GM18517 (cell line): ENCODE results near the gene SMOC2.

ENCODE experiments used
- ATAC-seq: cut with Tn5 transposase; IDR thresholded peaks from one replicate; pipeline ENCODE4 v1.9.1; 2021; ENCODE audit warnings: mild to moderate bottlenecking, moderate library complexity; ENCODE audit not compliant: unreplicated experiment

SMOC2 gene

DNA sequence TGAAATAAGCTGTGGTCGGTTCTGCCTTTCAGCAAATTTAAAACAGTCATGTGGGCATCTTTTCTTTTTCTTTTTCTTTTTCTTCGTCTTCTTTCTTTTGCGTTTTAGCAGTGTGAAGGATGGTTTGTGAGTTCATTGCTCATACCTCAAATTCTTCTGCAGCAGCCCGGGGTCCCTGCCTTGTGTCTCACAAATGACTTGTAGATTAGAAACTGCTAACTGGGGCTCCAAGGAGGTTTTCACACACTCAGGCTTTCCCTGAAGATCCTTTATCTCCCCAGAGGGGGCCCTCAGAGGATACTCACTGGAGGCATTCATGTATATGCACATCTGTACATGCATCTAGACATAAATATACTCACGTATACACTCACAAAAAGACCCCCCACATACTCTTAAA, 1.7 kb downstream of the SMOC2 start:
- no peak for ATAC-seq

DNA sequence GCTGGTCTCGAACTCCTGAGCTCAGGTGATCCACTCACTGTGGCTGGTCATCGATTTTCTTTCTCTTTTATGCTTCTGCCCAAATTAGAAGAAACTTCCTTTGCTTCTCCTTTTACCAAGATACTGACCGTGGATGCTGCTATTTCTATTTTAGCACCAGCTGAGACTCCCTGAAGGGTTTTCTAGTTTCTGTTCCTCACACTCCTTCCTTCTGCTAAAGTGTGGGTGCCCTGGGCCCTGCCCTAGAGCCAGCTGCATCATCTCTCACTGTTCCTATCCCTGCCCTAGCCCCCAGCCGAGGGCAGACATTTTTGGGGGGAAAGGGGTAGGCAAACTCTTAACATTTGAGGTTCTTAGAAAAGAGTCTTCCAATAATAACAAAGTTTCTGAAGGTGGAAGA, 6.3 kb downstream of the SMOC2 start:
- ATAC-seq = no peak

- no peak for ATAC-seq
Observed at GRCh38 chr6:168447700-168448099, 6.7 kb downstream of the SMOC2 start.

DNA sequence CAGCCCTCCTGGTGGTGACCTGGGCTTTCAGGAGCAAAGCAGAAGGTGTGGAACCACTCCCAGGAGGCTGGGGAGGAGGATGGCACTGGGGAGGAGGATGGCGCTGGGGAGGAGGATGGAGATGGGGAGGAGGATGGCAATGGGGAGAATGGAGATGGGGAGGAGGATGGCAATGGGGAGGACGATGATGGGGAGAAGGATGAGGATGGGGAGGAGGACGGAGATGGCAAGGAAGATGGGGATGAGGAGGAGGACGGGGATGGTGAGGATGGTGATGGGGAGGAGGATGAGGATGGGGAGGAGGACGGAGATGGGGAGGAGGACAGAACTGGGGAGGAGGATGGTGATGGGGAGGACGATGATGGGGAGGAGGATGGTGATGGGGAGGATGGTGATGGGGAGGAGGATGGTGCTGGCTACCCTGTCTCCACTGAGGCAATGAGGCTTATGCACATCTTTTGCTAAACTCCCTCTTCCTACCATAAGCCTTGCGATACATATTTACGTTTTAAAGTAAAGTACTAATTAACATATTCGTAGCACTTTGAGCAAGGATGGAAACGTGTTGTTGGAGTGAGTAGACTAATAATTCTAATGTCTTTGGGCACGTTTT, 7.4 kb downstream of the SMOC2 start:
- ATAC-seq = no peak

- ATAC-seq = no peak
Observed at GRCh38 chr6:168450917-168451316, 9.9 kb downstream of the SMOC2 start.

- ATAC-seq = no peak
Observed at GRCh38 chr6:168451805-168452517, 11.0 kb downstream of the SMOC2 start.

- no peak for ATAC-seq
Observed at GRCh38 chr6:168452685-168453377, 11.8 kb downstream of the SMOC2 start.

- no peak for ATAC-seq
Observed at GRCh38 chr6:168455847-168456530, 15.0 kb downstream of the SMOC2 start.

GRCh38 chr6:168456907-168457652, 16.1 kb downstream of the SMOC2 start:
- ATAC-seq = no peak

- ATAC-seq = no peak
Observed at GRCh38 chr6:168457653-168457934, 16.6 kb downstream of the SMOC2 start.

- no peak for ATAC-seq
Observed at GRCh38 chr6:168458101-168458500, 17.1 kb downstream of the SMOC2 start.

GRCh38 chr6:168459572-168459971, 18.6 kb downstream of the SMOC2 start:
- ATAC-seq = no peak

- no peak for ATAC-seq
Observed at GRCh38 chr6:168462289-168462853, 21.4 kb downstream of the SMOC2 start.

DNA sequence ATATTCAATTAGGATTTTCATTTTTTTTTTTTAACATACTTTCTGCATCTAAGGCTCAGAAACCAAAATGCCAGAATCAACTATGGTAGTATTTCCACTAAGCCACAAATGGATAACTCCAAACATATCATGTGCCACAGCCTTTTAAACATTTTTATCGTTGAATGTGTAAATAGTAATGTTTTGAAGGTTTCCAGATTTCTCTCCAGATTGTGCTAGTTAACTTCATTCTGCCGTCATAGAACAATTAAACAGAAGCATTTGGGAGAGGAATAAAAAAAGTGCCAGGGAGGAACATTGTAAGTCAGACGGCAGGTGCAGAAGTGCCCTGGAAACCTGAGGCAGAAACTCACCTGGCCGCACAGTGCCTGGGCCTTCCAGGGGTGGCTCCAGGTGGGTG, 23.6 kb downstream of the SMOC2 start:
- no peak for ATAC-seq

DNA sequence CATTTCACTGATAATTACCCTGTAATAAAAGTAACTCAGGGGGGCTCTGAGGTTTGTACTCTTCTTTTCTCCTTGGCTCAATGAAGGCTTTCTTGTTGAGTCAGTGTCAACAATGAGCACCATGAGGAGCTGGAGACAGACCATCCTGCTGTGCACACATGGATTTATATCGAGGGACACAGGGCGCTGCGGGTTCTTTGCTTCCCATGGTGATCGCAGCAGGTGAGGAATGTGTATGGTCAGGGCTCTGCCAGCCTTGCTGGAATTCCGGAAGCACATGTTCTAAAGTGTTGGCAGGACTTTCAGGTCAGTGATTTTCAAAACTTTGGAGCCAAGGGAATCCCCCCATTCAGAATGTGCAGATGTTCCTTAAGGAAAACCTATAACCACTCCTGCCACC, 27.1 kb downstream of the SMOC2 start:
- no peak for ATAC-seq

- ATAC-seq = no peak
Observed at GRCh38 chr6:168469521-168469920, 28.5 kb downstream of the SMOC2 start.

DNA sequence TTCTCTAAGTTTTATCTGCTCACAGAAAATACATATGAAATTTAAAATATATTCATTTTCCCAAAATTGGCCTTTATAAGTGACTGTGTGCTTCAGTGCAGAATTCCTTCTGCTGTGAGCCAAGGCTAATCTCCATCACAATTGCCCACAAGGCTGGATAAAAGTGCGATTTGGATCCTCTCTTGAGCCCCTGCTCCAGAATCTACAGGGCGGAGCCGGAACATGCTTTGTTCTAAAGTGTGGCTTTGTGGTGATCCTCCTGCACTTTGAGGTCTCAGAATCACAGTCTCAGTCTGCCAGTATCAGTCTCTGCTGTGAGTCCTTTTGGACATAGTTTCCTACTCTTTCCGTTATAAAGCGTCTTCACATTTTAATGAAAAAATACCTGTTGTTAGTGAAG, 28.9 kb downstream of the SMOC2 start:
- ATAC-seq = no peak

GRCh38 chr6:168472363-168472762, 31.4 kb downstream of the SMOC2 start:
- ATAC-seq = no peak

- no peak for ATAC-seq
Observed at GRCh38 chr6:168473197-168473596, 32.2 kb downstream of the SMOC2 start.

DNA sequence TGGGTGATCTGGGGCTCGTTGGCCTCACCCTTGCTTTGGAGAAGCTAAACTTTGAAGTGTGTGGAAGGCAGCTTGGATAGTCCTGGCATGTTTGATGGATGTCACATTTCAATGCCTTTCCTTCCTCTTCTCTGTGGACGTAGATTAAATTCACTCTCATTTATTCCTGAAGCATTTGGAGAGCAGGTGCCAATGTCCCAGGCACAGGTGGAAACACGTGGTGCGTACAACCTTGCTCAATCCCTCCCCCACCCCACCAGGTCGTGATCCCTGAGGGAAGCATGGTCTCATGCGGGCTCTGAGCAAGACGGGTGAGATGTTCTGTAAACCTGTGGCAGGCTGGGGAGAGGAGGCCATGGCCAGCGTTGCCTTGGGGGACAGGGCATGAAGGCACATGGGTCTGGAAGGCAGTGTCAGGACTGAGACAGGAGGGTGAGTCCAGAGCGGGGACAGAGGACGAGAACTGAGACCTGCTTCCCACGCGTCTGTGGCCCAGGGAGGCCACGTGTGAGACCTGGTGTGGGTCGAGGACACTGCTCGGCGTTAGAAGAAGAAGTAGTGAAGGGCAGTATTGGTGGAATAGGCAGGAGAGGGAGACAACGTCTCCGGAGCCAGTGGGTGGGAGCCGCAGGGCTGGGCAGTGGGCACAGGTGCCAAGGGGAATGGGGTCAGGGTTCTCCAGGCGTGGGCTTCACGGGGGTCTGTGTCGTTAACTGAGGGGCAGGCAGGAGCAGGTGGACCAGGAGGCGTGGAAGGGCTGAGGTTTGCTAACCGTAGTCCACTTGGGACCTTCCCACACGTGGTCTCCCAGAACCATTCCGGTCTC, 34.4 kb downstream of the SMOC2 start:
- no peak for ATAC-seq
